Heart left ventricle (tissue), 16 donors: ENCODE data around the gene MED25. TPM values are rescaled to one million over a fixed set of nuclear protein-coding genes. Genes with fewer than 3 reads are reported as not detected.

Experiments
- ATAC-seq, 4 donors: fragments of 200-7000 bp; cut with Tn5 transposase; one replicate each; pipeline ENCODE4 v1.9.1; 2020 to 2022; ENCODE audit warnings: moderate library complexity in 4 of 4, mild to moderate bottlenecking in 3 of 4, moderate number of reproducible peaks in 1 of 4
- DNase-seq, 5 donors: peaks; one replicate each; pipeline ENCODE4 v3.0.0-alpha.2; 2020
- H3K27ac ChIP-seq, 12 donors: fragments of 200-600 bp; sonication (generic) in 4 of 12; one replicate each; pipeline versions ENCODE4 v1.5.0 to v1.8.0; 2016 to 2022; ENCODE audit warnings: mild to moderate bottlenecking in 2 of 12
- H3K27me3 ChIP-seq, 9 donors: fragments of 200-600 bp; sonication (generic) in 2 of 9; one replicate each; pipeline versions ENCODE4 v1.5.1 to v1.8.0; 2016 to 2022; ENCODE audit warnings: mild to moderate bottlenecking in 3 of 9
- H3K36me3 ChIP-seq, 9 donors: fragments of 200-600 bp; sonication (generic) in 2 of 9; one replicate each; pipeline versions ENCODE4 v1.5.0 to v1.8.0; 2018 to 2022; ENCODE audit warnings: mild to moderate bottlenecking in 2 of 9
- H3K4me1 ChIP-seq, 12 donors: fragments of 200-600 bp; sonication (generic) in 4 of 12; one replicate each; pipeline versions ENCODE4 v1.5.0 to v1.8.0; 2016 to 2022; ENCODE audit warnings: mild to moderate bottlenecking in 3 of 12
- H3K4me3 ChIP-seq, 12 donors: fragments of 200-600 bp; sonication (generic) in 4 of 12; one replicate each; pipeline versions ENCODE4 v1.5.0 to v1.8.0; 2017 to 2022; ENCODE audit warnings: mild to moderate bottlenecking in 9 of 12, moderate library complexity in 4 of 12
- H3K9me3 ChIP-seq, 12 donors: fragments of 200-600 bp; sonication (generic) in 4 of 12; one replicate each; pipeline versions ENCODE4 v1.5.0 to v1.8.0; 2016 to 2022; ENCODE audit warnings: mild to moderate bottlenecking in 1 of 12
- POLR2A ChIP-seq, 2 donors: fragments of 450-650 bp; IDR thresholded peaks; one replicate each; pipeline ENCODE4 v1.6.1; 2017; ENCODE audit warnings: antibody characterized with exemption in 2 of 2, mild to moderate bottlenecking in 2 of 2, moderate library complexity in 2 of 2
- WGBS, 4 donors: extraction: QIAGEN DNeasy Blood & Tissue Kit in 2 of 4; methylation state at CpG; one replicate each; pipeline versions ENCODE4 v1.1.5 to v1.1.7; 2013 to 2018; 5-methylcytosine and 5-hydroxymethylcytosine counted together
- intact Hi-C, 10 donors: fragments of 100-400 bp; cut with DNase I; formaldehyde crosslinking; loops; one replicate each; pipeline versions ENCODE4 v1.11.1 to v1.14.2; 2022
- polyA plus RNA-seq, 2 donors: library from polyadenylated mRNA; stranded (reverse); fragments of 200-250 nt; gene quantifications; one replicate each; pipeline ENCODE4 v1.2.3, GENCODE V29; 2013
- total RNA-seq, 9 donors: library from RNA; depleted of rRNA in 2 of 9; stranded (reverse); fragments of >200 nt in 2 of 9; fragmentation: NEBNext Ultra II Directional in 3 of 9; extraction: Animal tissue kit (Norgen Biotek cat#: 25700) in 3 of 9; gene quantifications; one replicate each; pipeline versions ENCODE4 v1.1.0 to v1.2.4, GENCODE V29; 2016 to 2023
- TF ChIP-seq, protein P1 (sequence below), 12 donors: fragments of 200-600 bp; sonication (generic) in 4 of 12; IDR thresholded peaks; one replicate each; pipeline versions ENCODE4 v1.5.0 to v1.8.0; 2018 to 2022; ENCODE audit warnings: antibody characterized with exemption in 12 of 12, mild to moderate bottlenecking in 5 of 12
- donor health status: ischemic (EF 13 %, LVEDD 7.1; RV severe dilation, severe dysfunction).
- donor health status: healthy with polysubstance abuse.
- donor health status: DM: no; HTN: yes; CAD: no.
- donor health status: DM: no; HTN: no; CAD: no.
- donor health status: ischemic (EF 25% LVEDD 6.9; RV normal size, moderate dysfunction).
- donor health status: ischemic (EF 25% LVEDD 5.7; RV mildly dilated, moderate dysfunction).
- donor health status: healthy.
- donor health status: DM: yes; HTN: yes; CAD: no.
- donor health status: ischemic (EF 35%, LVEDD 5.7; RV mildly dilated, moderate dysfunction).
- donor health status: nonischemic (EF 11% LVEDD 7.7; RV severe dilation, severe dysfunction).
- donor health status: DM: yes; HTN: yes; CAD: no.
- donor health status: PGD.
- donor health status: ischemic (EF 29% LVEDD 5.4; RV normal size, mild dysfunction).
- donor health status: nonischemic (EF 23%, LVEDD 6.1; RV moderate dilation, normal function).

MED25 gene
- total and polyA plus RNA-seq, 11 donors: 44.1 to 119 (median 54.7) TPM

DNA sequence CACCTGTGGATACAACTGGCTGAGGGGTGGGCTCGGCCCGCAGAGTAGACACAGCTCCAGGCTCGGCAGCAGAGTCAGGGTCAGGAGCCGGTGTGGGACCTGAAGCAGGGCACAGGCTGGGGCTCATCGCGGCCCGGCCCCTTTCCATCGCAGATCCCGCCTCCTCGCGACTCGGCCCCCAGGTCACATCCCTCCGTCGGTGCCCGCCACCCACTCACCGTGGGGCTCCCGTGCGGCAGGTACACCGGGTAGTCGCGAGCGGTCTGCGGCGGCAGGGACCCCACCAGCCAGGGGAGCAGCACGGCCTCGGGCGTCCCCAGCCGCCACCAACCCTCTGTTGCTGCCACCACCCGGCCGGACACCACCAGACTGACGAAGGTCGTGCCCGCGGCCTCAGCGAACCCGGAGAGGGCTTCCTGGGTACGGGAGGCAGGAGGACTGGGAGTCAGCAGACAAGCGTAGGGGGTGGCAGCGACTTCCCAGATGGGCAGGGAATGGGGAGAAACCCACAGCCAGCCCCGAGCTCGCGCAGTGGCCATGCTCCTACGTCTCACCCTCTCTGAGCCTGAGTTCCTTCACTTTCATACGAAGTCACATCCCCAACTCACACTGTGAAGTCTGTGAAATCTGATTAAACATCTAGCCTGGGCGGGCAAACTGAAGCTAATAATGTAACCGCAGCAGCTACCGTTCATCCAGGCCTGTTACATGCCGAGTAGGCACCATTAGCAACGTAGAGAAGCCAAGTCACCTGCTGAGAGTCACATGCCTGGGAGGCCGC, 8.7 kb upstream of the MED25 start:
- 6 to 10% (median 7%) methylated on average over 32 to 50 of the region's 50 CpGs for WGBS, 4 donors
- DNase-seq (peak; percentile 68 to 85 (median 77)), ATAC-seq (peak; percentile 2 to 51 (median 48))
- TF ChIP-seq, protein P1, sequence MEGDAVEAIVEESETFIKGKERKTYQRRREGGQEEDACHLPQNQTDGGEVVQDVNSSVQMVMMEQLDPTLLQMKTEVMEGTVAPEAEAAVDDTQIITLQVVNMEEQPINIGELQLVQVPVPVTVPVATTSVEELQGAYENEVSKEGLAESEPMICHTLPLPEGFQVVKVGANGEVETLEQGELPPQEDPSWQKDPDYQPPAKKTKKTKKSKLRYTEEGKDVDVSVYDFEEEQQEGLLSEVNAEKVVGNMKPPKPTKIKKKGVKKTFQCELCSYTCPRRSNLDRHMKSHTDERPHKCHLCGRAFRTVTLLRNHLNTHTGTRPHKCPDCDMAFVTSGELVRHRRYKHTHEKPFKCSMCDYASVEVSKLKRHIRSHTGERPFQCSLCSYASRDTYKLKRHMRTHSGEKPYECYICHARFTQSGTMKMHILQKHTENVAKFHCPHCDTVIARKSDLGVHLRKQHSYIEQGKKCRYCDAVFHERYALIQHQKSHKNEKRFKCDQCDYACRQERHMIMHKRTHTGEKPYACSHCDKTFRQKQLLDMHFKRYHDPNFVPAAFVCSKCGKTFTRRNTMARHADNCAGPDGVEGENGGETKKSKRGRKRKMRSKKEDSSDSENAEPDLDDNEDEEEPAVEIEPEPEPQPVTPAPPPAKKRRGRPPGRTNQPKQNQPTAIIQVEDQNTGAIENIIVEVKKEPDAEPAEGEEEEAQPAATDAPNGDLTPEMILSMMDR (IDR thresholded peaks at IDR 0.05): peak in 6 of 12 donors; percentile 11 to 54 (median 34)
- TF ChIP-seq POLR2A (IDR thresholded peaks at IDR 0.05): no peak
- peaks cover 0 to 43% (median 19%) of the 10 kb centered on the region in 12 donors for H3K4me1 ChIP-seq
- H3K27ac ChIP-seq: peak overlapping the region; percentile 72 to 90 (median 88)
- H3K4me3 ChIP-seq: peak overlapping the region; percentile 60 to 99 (median 74)
- no peaks in the 10 kb centered on the region for H3K9me3 ChIP-seq
- H3K27me3 ChIP-seq: no peaks in the 10 kb centered on the region
- H3K36me3 ChIP-seq: peaks cover 0 to 34% (median 25%) of the 10 kb centered on the region in 9 donors
- intact Hi-C loops: loop anchor here in 6 of 10 donors (2.0 to 5.0 kb wide), 5 partner anchors 37 to 132 kb away; partner anchors contain the start of genes AP2A1 (in 4 of the 6) and PRMT1 (in 1 of the 6)

DNA sequence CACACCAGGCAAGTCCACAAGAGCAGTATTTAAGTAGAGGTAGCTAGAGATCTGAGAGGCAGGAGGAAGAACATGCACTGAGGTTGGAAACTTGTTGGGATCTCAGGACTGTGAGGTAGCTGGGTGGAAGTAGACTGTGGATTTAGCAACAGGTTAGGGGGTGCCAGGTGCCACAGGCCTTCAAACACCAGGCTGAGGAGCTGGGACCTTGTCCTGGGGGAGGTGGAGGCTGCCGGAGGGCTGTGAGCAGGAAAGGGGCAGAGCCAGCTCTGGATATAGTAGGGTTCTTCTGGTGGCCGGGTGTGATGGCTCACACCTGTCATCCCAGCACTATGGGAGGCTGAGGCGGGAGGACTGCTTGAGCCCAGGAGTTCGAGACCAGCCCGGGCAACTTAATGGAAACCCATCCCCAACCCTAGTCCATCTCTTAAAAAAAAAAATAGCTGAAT, 8.1 kb upstream of the MED25 start:
- intact Hi-C loops: loop anchor here in 7 of 10 donors (2.0 to 5.0 kb wide), 6 partner anchors 38 to 133 kb away; partner anchors contain the start of genes AP2A1 (in 5 of the 7), PRMT1 (in 2 of the 7) and PTOV1 (in 1 of the 7)
- no peaks in the 10 kb centered on the region for H3K9me3 ChIP-seq
- DNase-seq: no peak
- H3K4me1 ChIP-seq: peaks cover 0 to 43% (median 19%) of the 10 kb centered on the region in 12 donors
- H3K27ac ChIP-seq: peak overlapping the region; percentile 72 to 90 (median 88)
- H3K27me3 ChIP-seq: no peaks in the 10 kb centered on the region
- ATAC-seq: no peak
- 83 to 94% (median 89%) methylated on average over 5 of the region's 5 CpGs for WGBS, 4 donors
- peaks cover 0 to 27% (median 19%) of the 10 kb centered on the region in 9 donors for H3K36me3 ChIP-seq
- H3K4me3 ChIP-seq: peak overlapping the region; percentile 60 to 99 (median 74)
- no peak for TF ChIP-seq POLR2A (IDR thresholded peaks at IDR 0.05)
- TF ChIP-seq, protein P1 (IDR thresholded peaks at IDR 0.05): no peak

DNA sequence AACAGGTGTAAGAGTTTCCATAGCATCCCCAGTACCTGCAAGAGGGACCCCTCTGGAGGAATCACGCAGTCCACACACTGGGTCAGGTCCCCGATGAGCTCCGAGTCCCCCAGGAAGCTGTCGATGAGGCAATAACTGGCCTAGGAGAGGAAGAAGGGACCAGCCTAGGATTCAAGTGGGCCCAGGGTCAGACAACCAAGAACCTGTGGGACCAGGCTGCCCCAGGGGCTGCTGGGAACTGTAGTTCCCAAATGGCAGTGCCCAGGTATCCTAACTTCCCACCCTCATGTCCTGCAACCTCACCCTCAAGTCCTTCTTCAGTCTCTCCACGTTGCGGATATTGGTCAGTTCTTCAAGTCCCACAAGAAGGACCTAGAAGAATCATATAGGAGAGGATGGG, 6.8 kb upstream of the MED25 start:
- Histone ChIP-seq H3K27me3 (no peaks in the 10 kb centered on the region), H3K27ac (no peak overlapping the region), H3K36me3 (peaks cover 0 to 15% (median 5%) of the 10 kb centered on the region in 9 donors), H3K4me3 (no peak overlapping the region), H3K4me1 (peaks cover 0 to 43% (median 19%) of the 10 kb centered on the region in 12 donors), H3K9me3 (no peaks in the 10 kb centered on the region)
- DNase-seq (no peak), ATAC-seq (no peak)
- TF ChIP-seq, protein P1 (IDR thresholded peaks at IDR 0.05): no peak
- no peak for TF ChIP-seq POLR2A (IDR thresholded peaks at IDR 0.05)
- WGBS, 4 donors: 93 to 94% (median 93%) methylated on average over 6 of the region's 6 CpGs
- intact Hi-C loops: loop anchor here in 2 of 10 donors (5.0 kb wide), 3 partner anchors 41 to 134 kb away; partner anchors contain the start of genes AP2A1 (in 1 of the 2), PRMT1 (in 1 of the 2) and PTOV1 (in 1 of the 2)
